Measurements from ENCODE around the gene PAQR6. TPM values are rescaled to one million over a fixed set of nuclear protein-coding genes. Genes with fewer than 3 reads are reported as not detected.

Gene PAQR6
- total RNA-seq, 1 donor from 2014 or later: 12.0 TPM

GRCh38 chr1:156248323-156248683 lies 447 bp upstream of the PAQR6 start:
- no peak overlapping the region for H3K27ac Mint-ChIP-seq (ENCODE audit: unreplicated experiment)
- TF ChIP-seq, protein P1, sequence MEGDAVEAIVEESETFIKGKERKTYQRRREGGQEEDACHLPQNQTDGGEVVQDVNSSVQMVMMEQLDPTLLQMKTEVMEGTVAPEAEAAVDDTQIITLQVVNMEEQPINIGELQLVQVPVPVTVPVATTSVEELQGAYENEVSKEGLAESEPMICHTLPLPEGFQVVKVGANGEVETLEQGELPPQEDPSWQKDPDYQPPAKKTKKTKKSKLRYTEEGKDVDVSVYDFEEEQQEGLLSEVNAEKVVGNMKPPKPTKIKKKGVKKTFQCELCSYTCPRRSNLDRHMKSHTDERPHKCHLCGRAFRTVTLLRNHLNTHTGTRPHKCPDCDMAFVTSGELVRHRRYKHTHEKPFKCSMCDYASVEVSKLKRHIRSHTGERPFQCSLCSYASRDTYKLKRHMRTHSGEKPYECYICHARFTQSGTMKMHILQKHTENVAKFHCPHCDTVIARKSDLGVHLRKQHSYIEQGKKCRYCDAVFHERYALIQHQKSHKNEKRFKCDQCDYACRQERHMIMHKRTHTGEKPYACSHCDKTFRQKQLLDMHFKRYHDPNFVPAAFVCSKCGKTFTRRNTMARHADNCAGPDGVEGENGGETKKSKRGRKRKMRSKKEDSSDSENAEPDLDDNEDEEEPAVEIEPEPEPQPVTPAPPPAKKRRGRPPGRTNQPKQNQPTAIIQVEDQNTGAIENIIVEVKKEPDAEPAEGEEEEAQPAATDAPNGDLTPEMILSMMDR (IDR thresholded peaks at IDR 0.05): no peak
- H3K4me1 Mint-ChIP-seq (ENCODE audit: unreplicated experiment): no peaks in the 10 kb centered on the region
- no peaks in the 10 kb centered on the region for H3K9me3 Mint-ChIP-seq (ENCODE audit: unreplicated experiment)
- H3K27me3 Mint-ChIP-seq (ENCODE audit: unreplicated experiment): no peaks in the 10 kb centered on the region
- DNase-seq (ENCODE audit: extremely low spot score, unreplicated experiment): no peak
- H3K36me3 Mint-ChIP-seq (ENCODE audit: unreplicated experiment): peaks cover 19% of the 10 kb centered on the region
- no peak overlapping the region for H3K4me3 Mint-ChIP-seq (ENCODE audit: unreplicated experiment)

DNA sequence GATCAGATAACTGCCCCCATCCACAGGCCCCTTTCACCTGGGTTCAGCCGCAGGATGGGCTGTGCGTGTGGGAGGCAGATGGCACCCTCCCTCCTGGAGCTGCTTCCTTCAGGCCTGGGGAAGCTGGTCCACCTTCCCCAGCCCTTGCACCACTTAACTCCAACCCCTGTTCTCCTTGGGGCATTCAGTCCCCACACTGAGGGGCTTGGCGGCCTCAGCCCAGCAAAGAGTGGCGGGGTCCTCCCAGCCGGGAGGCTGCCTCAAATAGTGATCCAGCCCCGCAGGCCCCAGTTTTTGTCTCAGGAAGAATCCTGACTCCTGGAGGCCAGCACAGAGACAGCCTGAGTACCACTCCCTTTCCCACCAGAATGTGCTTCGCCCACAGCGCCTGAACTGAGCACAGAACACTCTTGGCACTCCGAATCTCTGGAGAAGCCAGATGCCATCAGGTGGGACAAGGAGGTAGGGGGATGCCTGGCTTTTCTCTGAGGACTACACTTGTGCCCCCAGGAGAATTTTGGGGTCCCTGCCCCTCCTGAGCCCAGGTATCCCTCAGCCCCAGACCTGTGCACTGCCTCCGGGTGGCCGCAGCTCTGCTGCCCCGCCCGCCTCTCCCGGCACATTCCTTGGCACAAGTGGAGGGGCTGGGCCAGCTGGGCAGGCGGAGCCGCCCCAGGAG lies 936 bp downstream of the PAQR6 start:
- no peak overlapping the region for H3K27ac Mint-ChIP-seq (ENCODE audit: unreplicated experiment)
- no peaks in the 10 kb centered on the region for H3K9me3 Mint-ChIP-seq (ENCODE audit: unreplicated experiment)
- DNase-seq (ENCODE audit: extremely low spot score, unreplicated experiment): no peak
- H3K4me3 Mint-ChIP-seq (ENCODE audit: unreplicated experiment): no peak overlapping the region
- H3K27me3 Mint-ChIP-seq (ENCODE audit: unreplicated experiment): no peaks in the 10 kb centered on the region
- TF ChIP-seq, protein P1 (IDR thresholded peaks at IDR 0.05): no peak
- H3K4me1 Mint-ChIP-seq (ENCODE audit: unreplicated experiment): peaks cover 4% of the 10 kb centered on the region
- peaks cover 8% of the 10 kb centered on the region for H3K36me3 Mint-ChIP-seq (ENCODE audit: unreplicated experiment)

GRCh38 chr1:156246241-156246780 lies 1.5 kb downstream of the PAQR6 start:
- H3K36me3 Mint-ChIP-seq (ENCODE audit: unreplicated experiment): peaks cover 8% of the 10 kb centered on the region
- H3K4me3 Mint-ChIP-seq (ENCODE audit: unreplicated experiment): no peak overlapping the region
- H3K27ac Mint-ChIP-seq (ENCODE audit: unreplicated experiment): no peak overlapping the region
- H3K9me3 Mint-ChIP-seq (ENCODE audit: unreplicated experiment): no peaks in the 10 kb centered on the region
- H3K27me3 Mint-ChIP-seq (ENCODE audit: unreplicated experiment): no peaks in the 10 kb centered on the region
- TF ChIP-seq, protein P1 (IDR thresholded peaks at IDR 0.05): no peak
- no peak for DNase-seq (ENCODE audit: extremely low spot score, unreplicated experiment)
- peaks cover 10% of the 10 kb centered on the region for H3K4me1 Mint-ChIP-seq (ENCODE audit: unreplicated experiment)

GRCh38 chr1:156245451-156246232 lies 2.2 kb downstream of the PAQR6 start:
- H3K4me1 Mint-ChIP-seq (ENCODE audit: unreplicated experiment): peaks cover 13% of the 10 kb centered on the region
- H3K27me3 Mint-ChIP-seq (ENCODE audit: unreplicated experiment): no peaks in the 10 kb centered on the region
- DNase-seq (ENCODE audit: extremely low spot score, unreplicated experiment): no peak
- no peak overlapping the region for H3K27ac Mint-ChIP-seq (ENCODE audit: unreplicated experiment)
- H3K36me3 Mint-ChIP-seq (ENCODE audit: unreplicated experiment): peaks cover 7% of the 10 kb centered on the region
- H3K4me3 Mint-ChIP-seq (ENCODE audit: unreplicated experiment): no peak overlapping the region
- no peaks in the 10 kb centered on the region for H3K9me3 Mint-ChIP-seq (ENCODE audit: unreplicated experiment)
- TF ChIP-seq, protein P1 (IDR thresholded peaks at IDR 0.05): no peak

- peaks cover 7% of the 10 kb centered on the region for H3K36me3 Mint-ChIP-seq (ENCODE audit: unreplicated experiment)
- no peak overlapping the region for H3K4me3 Mint-ChIP-seq (ENCODE audit: unreplicated experiment)
- H3K27ac Mint-ChIP-seq (ENCODE audit: unreplicated experiment): no peak overlapping the region
- H3K27me3 Mint-ChIP-seq (ENCODE audit: unreplicated experiment): no peaks in the 10 kb centered on the region
- no peak for DNase-seq (ENCODE audit: extremely low spot score, unreplicated experiment)
- peaks cover 13% of the 10 kb centered on the region for H3K4me1 Mint-ChIP-seq (ENCODE audit: unreplicated experiment)
- H3K9me3 Mint-ChIP-seq (ENCODE audit: unreplicated experiment): no peaks in the 10 kb centered on the region
- TF ChIP-seq, protein P1 (IDR thresholded peaks at IDR 0.05): no peak
Measured at GRCh38 chr1:156244712-156245111, 3.1 kb downstream of the PAQR6 start.
